A673 (cell line): Measurements from ENCODE around the gene RPRD1B. TPM values are rescaled to one million over a fixed set of nuclear protein-coding genes. Genes with fewer than 3 reads are reported as not detected.

Source experiments
- BruUV-seq: library from RNA; stranded (reverse); fragments of 400-500 nt; replicated peaks from 2 replicates; lab custom pipeline; 2021; lab: Mats Ljungman, UMichigan
- CTCF ChIA-PET: fragments of 300-600 bp; sonication (Branson Sonifier 250); formaldehyde crosslinking; loops from one replicate; lab custom pipeline; 2022; ENCODE audit warnings: antibody characterized with exemption; lab: Charles Lee
- POLR2A ChIA-PET: fragments of 300-600 bp; sonication (Branson Sonifier 250); formaldehyde crosslinking; loops from one replicate; lab custom pipeline; 2022; ENCODE audit warnings: antibody characterized with exemption; ENCODE audit not compliant: low non-redundant PET; lab: Charles Lee
- DNase-seq: peaks from one replicate; pipeline ENCODE4 v3.0.0-alpha.2; 2015; ENCODE audit warnings: low spot score
- H3K27ac ChIP-seq: fragments of 200-600 bp; sonication (generic); 2 replicates; pipeline ENCODE4 v1.5.1; 2016; ENCODE audit warnings: mixed run types, low read depth, mild to moderate bottlenecking, mixed read lengths, antibody characterized with exemption, low read length; ENCODE audit not compliant: poor library complexity, severe bottlenecking
- H3K27me3 ChIP-seq: fragments of 200-600 bp; sonication (generic); replicated peaks from 2 replicates; pipeline ENCODE4 v1.6.1; 2017; ENCODE audit warnings: mixed run types, low read depth, mild to moderate bottlenecking, mixed read lengths, antibody characterized with exemption, low read length; ENCODE audit not compliant: insufficient read depth, poor library complexity
- H3K36me3 ChIP-seq: fragments of 200-600 bp; sonication (generic); 2 replicates; pipeline ENCODE4 v1.6.1; 2016; ENCODE audit warnings: mixed run types, mild to moderate bottlenecking, mixed read lengths, antibody characterized with exemption, low read length; ENCODE audit not compliant: insufficient read depth, poor library complexity, severe bottlenecking
- H3K4me1 ChIP-seq: fragments of 200-600 bp; sonication (generic); 2 replicates; pipeline ENCODE4 v1.6.1; 2017; ENCODE audit warnings: mixed run types, mild to moderate bottlenecking, mixed read lengths, antibody characterized with exemption, low read length; ENCODE audit not compliant: insufficient read depth, poor library complexity, severe bottlenecking
- H3K4me3 ChIP-seq: fragments of 200-600 bp; sonication (generic); 2 replicates; pipeline ENCODE4 v1.5.1; 2016; ENCODE audit warnings: low read depth, mixed run types, mild to moderate bottlenecking, mixed read lengths, low read length; ENCODE audit not compliant: poor library complexity, severe bottlenecking
- H3K9me3 ChIP-seq: fragments of 200-600 bp; sonication (generic); 2 replicates; pipeline ENCODE4 v1.6.1; 2016; ENCODE audit warnings: mixed run types, low read depth, mild to moderate bottlenecking, mixed read lengths, antibody characterized with exemption, low read length; ENCODE audit not compliant: poor library complexity, severe bottlenecking
- EZH2 ChIP-seq: fragments of 200-600 bp; sonication (generic); IDR thresholded peaks from 2 replicates; pipeline ENCODE4 v1.6.1; 2017; ENCODE audit warnings: borderline replicate concordance, low read depth, mild to moderate bottlenecking, mixed read lengths, antibody characterized with exemption, low read length; ENCODE audit not compliant: poor library complexity, severe bottlenecking
- intact Hi-C: fragments of 100-400 bp; cut with micrococcal nuclease; formaldehyde crosslinking; loops from one replicate; pipeline ENCODE4 v1.10.0; 2022; ENCODE audit not compliant: unreplicated experiment
- total RNA-seq: library from RNA; stranded (reverse); gene quantifications from 2 replicates; pipeline ENCODE4 v1.2.3, GENCODE V29; 2021
- TF ChIP-seq, protein P1 (sequence below): fragments of 300-800, 200-600 bp; sonication (generic); conservative IDR thresholded peaks from 2 replicates; pipeline ENCODE4 v1.5.1; 2017; ENCODE audit warnings: low read depth, mild to moderate bottlenecking, antibody characterized with exemption, low read length, moderate library complexity, mixed read lengths

RPRD1B gene
- total RNA-seq, 1 experiment from 2014 or later, result 36.1 TPM

DNA sequence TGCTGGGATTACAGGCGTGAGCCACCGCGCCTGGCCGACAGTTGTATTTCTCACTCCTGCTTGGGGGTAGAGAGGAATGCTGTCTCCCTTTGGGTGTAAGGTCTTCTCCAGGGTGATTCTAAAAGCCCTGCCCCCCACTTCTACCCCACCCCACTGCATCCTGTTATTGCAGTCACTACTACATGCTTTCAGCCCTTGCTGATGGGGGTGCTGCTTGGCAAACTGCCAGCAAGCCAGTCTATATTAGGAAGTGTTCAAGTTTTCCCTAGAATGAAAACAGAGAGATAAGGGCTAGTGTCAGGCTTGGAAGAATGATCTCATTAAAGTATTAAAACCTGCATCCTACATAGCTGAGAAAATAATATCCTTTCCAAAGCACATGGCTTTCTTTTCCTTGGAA, 31.6 kb upstream of the RPRD1B start:
- peaks cover 50% of the 10 kb centered on the region for H3K36me3 ChIP-seq
- no TSS peak for BruUV-seq

DNA sequence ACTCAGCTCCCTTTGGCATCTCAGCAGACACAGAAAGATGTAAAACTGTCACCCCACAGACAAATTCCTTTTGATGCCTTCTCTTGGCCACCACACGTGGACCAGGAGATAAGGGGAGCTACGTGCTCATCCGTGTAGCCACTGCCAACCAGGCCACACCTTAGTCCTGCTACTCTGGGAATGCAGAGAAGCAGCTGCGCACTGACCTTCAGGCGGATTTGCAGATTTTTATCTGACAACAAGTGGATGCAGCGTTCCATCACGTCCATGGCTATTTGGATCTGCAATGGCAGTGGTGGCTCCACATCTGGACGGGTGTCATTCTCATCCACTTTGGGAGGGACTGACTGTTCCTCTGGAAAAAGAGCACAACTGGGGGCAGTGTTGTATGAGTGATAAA, 31.1 kb upstream of the RPRD1B start:
- H3K4me3 ChIP-seq, result no peak overlapping the region
- no peaks in the 10 kb centered on the region for H3K9me3 ChIP-seq
- H3K36me3 ChIP-seq, result peaks cover 45% of the 10 kb centered on the region
- CTCF ChIA-PET, result interaction anchor here (0.5 kb wide), 1 partner anchor 10 kb away, joined by 3 read pairs; no protein-coding TSS in a partner anchor
- POLR2A ChIA-PET, result interaction anchor here (0.6 kb wide), 1 partner anchor 402 kb away, joined by 3 read pairs; no protein-coding TSS in a partner anchor
- TF ChIP-seq EZH2, result no peak
- TF ChIP-seq, protein P1, sequence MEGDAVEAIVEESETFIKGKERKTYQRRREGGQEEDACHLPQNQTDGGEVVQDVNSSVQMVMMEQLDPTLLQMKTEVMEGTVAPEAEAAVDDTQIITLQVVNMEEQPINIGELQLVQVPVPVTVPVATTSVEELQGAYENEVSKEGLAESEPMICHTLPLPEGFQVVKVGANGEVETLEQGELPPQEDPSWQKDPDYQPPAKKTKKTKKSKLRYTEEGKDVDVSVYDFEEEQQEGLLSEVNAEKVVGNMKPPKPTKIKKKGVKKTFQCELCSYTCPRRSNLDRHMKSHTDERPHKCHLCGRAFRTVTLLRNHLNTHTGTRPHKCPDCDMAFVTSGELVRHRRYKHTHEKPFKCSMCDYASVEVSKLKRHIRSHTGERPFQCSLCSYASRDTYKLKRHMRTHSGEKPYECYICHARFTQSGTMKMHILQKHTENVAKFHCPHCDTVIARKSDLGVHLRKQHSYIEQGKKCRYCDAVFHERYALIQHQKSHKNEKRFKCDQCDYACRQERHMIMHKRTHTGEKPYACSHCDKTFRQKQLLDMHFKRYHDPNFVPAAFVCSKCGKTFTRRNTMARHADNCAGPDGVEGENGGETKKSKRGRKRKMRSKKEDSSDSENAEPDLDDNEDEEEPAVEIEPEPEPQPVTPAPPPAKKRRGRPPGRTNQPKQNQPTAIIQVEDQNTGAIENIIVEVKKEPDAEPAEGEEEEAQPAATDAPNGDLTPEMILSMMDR, result no peak
- no peak overlapping the region for H3K27ac ChIP-seq
- peaks cover 15% of the 10 kb centered on the region for H3K4me1 ChIP-seq
- no TSS peak for BruUV-seq
- H3K27me3 ChIP-seq, result no peaks in the 10 kb centered on the region
- intact Hi-C loops, result no loop called here
- no peak for DNase-seq

More for the DNA sequence above, 31.6 kb upstream of the RPRD1B start:
- intact Hi-C loops, result no loop called here
- Histone ChIP-seq H3K4me3 (no peak overlapping the region), H3K4me1 (peaks cover 15% of the 10 kb centered on the region), H3K9me3 (no peaks in the 10 kb centered on the region), H3K27ac (no peak overlapping the region), H3K27me3 (no peaks in the 10 kb centered on the region)
- TF ChIP-seq, protein P1, result no peak
- no peak for TF ChIP-seq EZH2
- POLR2A ChIA-PET, result interaction anchor here (0.6 kb wide), 1 partner anchor 401 kb away, joined by 3 read pairs; no protein-coding TSS in a partner anchor
- DNase-seq, result no peak
- CTCF ChIA-PET, result no interaction called here

DNA sequence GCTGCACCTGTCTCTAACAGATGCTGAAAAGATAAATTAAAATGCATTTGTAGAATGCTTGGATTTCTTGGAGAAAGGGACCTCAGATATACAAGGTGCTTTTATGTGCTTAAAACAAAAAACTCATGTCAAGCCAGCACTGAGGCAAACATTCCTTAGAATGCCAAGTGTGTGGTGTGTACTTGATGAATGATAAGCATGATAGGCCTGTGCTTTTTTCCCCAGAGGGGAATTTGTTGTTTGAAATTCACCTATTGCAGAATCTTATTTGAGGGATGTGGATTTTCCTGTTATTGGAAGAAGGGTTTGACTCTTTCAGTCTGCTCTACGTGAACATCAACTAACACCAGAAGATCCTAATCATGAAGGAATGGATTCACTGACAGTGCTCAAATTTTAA, 29.1 kb upstream of the RPRD1B start:
- intact Hi-C loops, result no loop called here
- peaks cover 15% of the 10 kb centered on the region for H3K4me1 ChIP-seq
- no peak overlapping the region for H3K4me3 ChIP-seq
- CTCF ChIA-PET, result no interaction called here
- POLR2A ChIA-PET, result no interaction called here
- peaks cover 29% of the 10 kb centered on the region for H3K36me3 ChIP-seq
- H3K27ac ChIP-seq, result peak overlapping the region; percentile 30
- BruUV-seq, result no TSS peak
- no peak for DNase-seq
- no peak for TF ChIP-seq EZH2
- TF ChIP-seq, protein P1, result no peak
- H3K9me3 ChIP-seq, result no peaks in the 10 kb centered on the region
- H3K27me3 ChIP-seq, result no peaks in the 10 kb centered on the region
